LNCaP clone FGC (cell line): ENCODE data around the gene FN3KRP.

Experiments
- DNase-seq: peaks from one replicate; pipeline ENCODE4 v3.0.0-alpha.2; 2011; ENCODE audit warnings: low read depth
- H3K4me3 ChIP-seq: 2 replicates; pipeline ENCODE4 v1.5.1; 2011; ENCODE audit warnings: mild to moderate bottlenecking, low read depth, low read length, control low read depth
- CTCF ChIP-seq: IDR thresholded peaks from 2 replicates; pipeline ENCODE4 v1.5.1; 2012; ENCODE audit warnings: mild to moderate bottlenecking; ENCODE audit not compliant: control insufficient read depth, insufficient read depth; ENCODE audit errors: extremely low read depth

The FN3KRP gene

GRCh38 chr17:82726427-82726826 lies 9.9 kb downstream of the FN3KRP start:
- DNase-seq = no peak
- no peak overlapping the region for H3K4me3 ChIP-seq
- no peak for TF ChIP-seq CTCF

GRCh38 chr17:82729479-82730260 lies 13.2 kb downstream of the FN3KRP start:
- H3K4me3 ChIP-seq = no peak overlapping the region
- no peak for TF ChIP-seq CTCF
- DNase-seq = no peak

GRCh38 chr17:82732118-82732743 lies 15.7 kb downstream of the FN3KRP start:
- no peak for TF ChIP-seq CTCF
- no peak overlapping the region for H3K4me3 ChIP-seq
- no peak for DNase-seq

- DNase-seq = no peak
- peak within 1 kb of the TSS; percentile 57 for H3K4me3 ChIP-seq
- TF ChIP-seq CTCF = no peak
Observed at GRCh38 chr17:82734987-82735866, 18.7 kb downstream of the FN3KRP start, which contains the start of gene FN3K. Gene FN3K, plus strand, starts transcription at chr17:82735615. Its CDS starts 22 bp downstream, at chr17:82735637.

GRCh38 chr17:82736511-82737185 lies 20.1 kb downstream of the FN3KRP start:
- TF ChIP-seq CTCF = no peak
- H3K4me3 ChIP-seq = no peak overlapping the region
- DNase-seq = no peak
